ENCODE measurements around the gene KNCN. TPM values are rescaled to one million over a fixed set of nuclear protein-coding genes. Genes with fewer than 3 reads are reported as not detected.

KNCN gene
- total and polyA plus RNA-seq, 10 of the 15 experiments (the other 5 are each of a cell fraction or from before 2014, with no cell fraction given): not detected

DNA sequence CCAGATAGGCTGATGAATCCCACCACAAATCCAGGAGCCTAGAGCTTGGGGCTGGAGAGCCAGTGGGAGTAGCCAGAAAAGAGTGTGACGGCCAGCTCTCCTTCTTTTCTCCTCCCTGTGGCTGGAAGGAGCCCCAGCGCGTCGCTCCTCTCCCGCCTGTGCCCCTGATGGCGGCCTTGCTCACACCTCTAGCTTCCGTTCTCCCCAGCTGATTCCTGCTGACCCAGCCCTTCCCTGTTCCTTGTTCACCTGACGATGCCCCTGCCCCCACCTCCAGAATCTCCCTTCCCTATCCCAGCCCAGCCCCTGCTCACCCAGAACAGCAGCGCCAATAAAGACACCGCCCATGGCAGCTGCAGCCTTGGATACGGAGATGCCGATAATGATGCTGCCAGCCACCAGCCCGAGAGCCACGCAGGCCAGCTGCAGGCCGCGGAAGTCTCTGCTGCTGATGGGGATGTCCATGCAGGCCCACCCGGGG, 656 bp downstream of the KNCN start:
- CTCF ChIA-PET: interaction anchor here (1.1 to 1.9 kb wide), 4 partner anchors 24 to 104 kb away, joined by 3 to 6 read pairs (median 3); no protein-coding TSS in a partner anchor
- DNase-seq (ENCODE audit: low read depth, low spot score) (no peak), FAIRE-seq (no peak), ATAC-seq (no peak)
- BruUV-seq (replicated peaks): no TSS peak
- H3K9ac ChIP-seq (ENCODE audit: control insufficient read depth, insufficient read depth, low read length): no peak overlapping the region
- TF ChIP-seq EP300 (IDR thresholded peaks at IDR 0.05; ENCODE audit: borderline replicate concordance in 1 of 2, control insufficient read depth in 1 of 2, low read depth in 2 of 2, low read length in 2 of 2) (no peak), IKZF1 (conservative IDR thresholded peaks at IDR 0.05) (no peak), NFIC (IDR thresholded peaks at IDR 0.05; ENCODE audit: low read depth, low read length) (no peak), RB1 (IDR thresholded peaks at IDR 0.05; ENCODE audit: borderline replicate concordance) (no peak), PAX5 (IDR thresholded peaks at IDR 0.05; ENCODE audit: borderline replicate concordance, low read depth, low read length) (no peak), NR2C1 (IDR thresholded peaks at IDR 0.05) (no peak), POLR2A (IDR thresholded peaks at IDR 0.05; ENCODE audit: low read depth, low read length) (no peak), NFYA (IDR thresholded peaks at IDR 0.05; ENCODE audit: borderline replicate concordance, low read depth, low read length) (no peak)
- TF ChIP-seq, protein P1, sequence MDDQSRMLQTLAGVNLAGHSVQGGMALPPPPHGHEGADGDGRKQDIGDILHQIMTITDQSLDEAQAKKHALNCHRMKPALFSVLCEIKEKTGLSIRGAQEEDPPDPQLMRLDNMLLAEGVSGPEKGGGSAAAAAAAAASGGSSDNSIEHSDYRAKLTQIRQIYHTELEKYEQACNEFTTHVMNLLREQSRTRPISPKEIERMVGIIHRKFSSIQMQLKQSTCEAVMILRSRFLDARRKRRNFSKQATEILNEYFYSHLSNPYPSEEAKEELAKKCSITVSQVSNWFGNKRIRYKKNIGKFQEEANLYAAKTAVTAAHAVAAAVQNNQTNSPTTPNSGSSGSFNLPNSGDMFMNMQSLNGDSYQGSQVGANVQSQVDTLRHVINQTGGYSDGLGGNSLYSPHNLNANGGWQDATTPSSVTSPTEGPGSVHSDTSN (IDR thresholded peaks at IDR 0.05; ENCODE audit: insufficient replicate concordance, low read depth, low read length): no peak
- POLR2A ChIA-PET: no interaction called here
- no peak overlapping the region for H2AFZ ChIP-seq (ENCODE audit: control insufficient read depth, low read depth, low read length)
- H3K27ac ChIP-seq (ENCODE audit: control insufficient read depth, insufficient read depth): no peak overlapping the region
- 37% methylated on average over 17 of the region's 17 CpGs for WGBS (ENCODE audit: insufficient coverage, insufficient replicate concordance, low lambda C conversion rate, missing lambda C conversion rate)
- SMC1A ChIA-PET (ENCODE audit: uncharacterized antibody, unreplicated experiment): no interaction called here
- H4K20me1 ChIP-seq (ENCODE audit: control insufficient read depth, insufficient read depth): no peaks in the 10 kb centered on the region
- intact Hi-C loops (cut with micrococcal nuclease; ENCODE audit: unreplicated experiment): no loop called here
- RAD21 ChIA-PET (ENCODE audit: unreplicated experiment): no interaction called here
- in situ Hi-C loops (cut with MboI): no loop called here
- no peaks in the 10 kb centered on the region for H3K4me1 ChIP-seq (ENCODE audit: control insufficient read depth, insufficient read depth, low read length)
- H3K4me2 ChIP-seq (ENCODE audit: control insufficient read depth, insufficient read depth): no peak overlapping the region
- no peak overlapping the region for H3K4me3 ChIP-seq
- no peaks in the 10 kb centered on the region for H3K79me2 ChIP-seq (ENCODE audit: control insufficient read depth, insufficient read depth, low read length)
- H3K27me3 ChIP-seq (replicated peaks in 1 of 2; ENCODE audit: control insufficient read depth in 2 of 2, insufficient read depth in 2 of 2, low read length in 1 of 2): peaks cover 0 to 2% of the 10 kb centered on the region in 2 experiments; a peak in 1 of 4 replicates
- no peaks in the 10 kb centered on the region for H3K9me3 ChIP-seq (replicated peaks; ENCODE audit: control insufficient read depth, insufficient read depth, low read length)
- no peaks in the 10 kb centered on the region for H3K36me3 ChIP-seq (ENCODE audit: control insufficient read depth in 2 of 2, insufficient read depth in 2 of 2, low read length in 1 of 2)
